Dermis microvascular lymphatic vessel endothelial cell (primary cell): ENCODE data around the gene CSTF2T. TPM values are rescaled to one million over a fixed set of nuclear protein-coding genes. Genes with fewer than 3 reads are reported as not detected.
"Not testable (repeated sequence)": the region's sequence is repeated elsewhere in the genome, so short reads cannot be mapped to it uniquely, and the experiment has no call there.

ENCODE experiments used
- DNase-seq, 2 donors: peaks; one replicate each; pipeline versions ENCODE4 v3.0.0 to v3.0.0-alpha.2; 2010; ENCODE audit warnings: low read depth in 2 of 2
- total RNA-seq: library from RNA; depleted of rRNA; stranded (reverse); fragments of >200 nt; gene quantifications from 2 replicates; pipeline ENCODE4 v1.2.1, GENCODE V29; 2014

The CSTF2T gene
- total RNA-seq, 1 donor from 2014 or later = 21.2 TPM

DNA sequence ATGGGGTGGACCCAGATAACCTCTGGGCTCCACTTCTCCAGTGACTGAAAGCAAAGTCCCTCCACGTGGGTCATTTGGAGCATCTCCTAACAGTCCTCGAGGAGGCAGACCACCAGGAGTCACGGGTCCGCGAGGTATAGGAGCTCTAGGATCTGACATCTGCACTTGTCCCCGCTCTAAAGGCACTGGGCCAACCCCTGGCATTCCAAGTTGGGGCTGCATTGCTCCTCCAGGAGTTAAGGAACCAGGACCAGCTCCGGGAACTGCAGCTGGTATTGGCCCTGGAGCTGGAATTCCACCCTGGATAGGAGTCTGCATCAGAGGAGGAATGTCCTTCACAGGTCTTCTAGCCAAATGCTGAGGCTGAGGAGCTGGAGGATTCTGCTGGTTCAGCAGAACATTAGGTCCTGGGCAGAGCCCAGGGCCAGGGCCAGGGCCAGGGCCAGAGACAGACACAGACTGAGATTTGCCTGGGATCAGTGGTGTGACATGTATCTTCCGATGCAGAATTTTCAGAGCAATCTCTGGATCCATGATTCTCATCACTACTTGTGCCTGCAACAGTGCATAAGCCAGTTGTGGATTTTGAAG, 827 bp downstream of the CSTF2T start:
- DNase-seq = peak in 1 of 2 donors; percentile 0

DNA sequence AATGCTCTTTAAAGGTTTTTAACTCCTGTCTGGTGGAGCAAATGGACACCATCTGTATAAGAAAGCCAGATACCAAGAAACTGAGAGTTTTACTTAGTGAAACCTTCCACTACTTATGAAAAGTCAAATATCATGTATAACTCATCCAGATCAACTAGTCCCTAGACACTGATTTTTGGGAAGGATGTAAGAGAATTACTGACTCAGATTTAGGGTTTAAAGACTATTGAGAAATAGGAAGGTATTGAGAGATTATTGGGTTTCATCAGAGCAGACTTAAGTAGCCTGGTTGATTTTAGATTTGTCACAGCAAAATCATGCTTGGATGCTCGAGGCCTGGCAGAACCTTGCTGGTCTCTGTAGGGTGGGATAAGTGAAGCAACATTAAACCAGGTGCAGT, 3.1 kb downstream of the CSTF2T start:
- DNase-seq = no peak

DNA sequence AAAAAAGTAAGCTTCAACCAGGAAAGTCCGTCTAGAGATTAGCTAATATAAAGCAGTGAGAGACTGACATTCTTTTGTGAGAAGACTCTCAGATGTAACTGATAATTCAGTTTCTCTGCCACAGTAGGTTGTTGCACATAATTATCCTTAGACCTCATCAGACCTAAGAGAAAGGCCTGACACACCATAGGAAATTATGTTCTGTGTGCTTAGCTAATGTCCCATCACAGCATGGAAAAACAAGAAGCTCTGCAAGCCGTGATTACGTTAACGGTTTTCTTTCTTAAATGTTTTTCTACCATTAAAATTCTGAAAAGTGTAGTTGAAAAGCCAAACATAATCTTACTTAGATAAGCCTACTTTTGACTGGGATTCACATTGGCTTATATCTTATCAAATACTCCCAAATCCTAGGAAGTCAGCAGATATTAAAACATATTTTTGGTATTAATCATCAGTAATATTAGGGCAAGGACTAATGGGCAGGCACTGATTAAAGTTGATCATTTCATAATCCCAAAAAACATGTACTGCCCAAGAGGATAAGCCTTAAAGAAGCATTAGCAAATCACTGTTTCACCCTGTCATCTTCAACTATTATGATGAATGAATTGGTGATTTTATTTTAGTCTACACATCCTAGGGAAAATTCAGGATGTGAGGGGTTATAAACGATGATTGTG, 5.2 kb downstream of the CSTF2T start:
- no peak for DNase-seq

DNA sequence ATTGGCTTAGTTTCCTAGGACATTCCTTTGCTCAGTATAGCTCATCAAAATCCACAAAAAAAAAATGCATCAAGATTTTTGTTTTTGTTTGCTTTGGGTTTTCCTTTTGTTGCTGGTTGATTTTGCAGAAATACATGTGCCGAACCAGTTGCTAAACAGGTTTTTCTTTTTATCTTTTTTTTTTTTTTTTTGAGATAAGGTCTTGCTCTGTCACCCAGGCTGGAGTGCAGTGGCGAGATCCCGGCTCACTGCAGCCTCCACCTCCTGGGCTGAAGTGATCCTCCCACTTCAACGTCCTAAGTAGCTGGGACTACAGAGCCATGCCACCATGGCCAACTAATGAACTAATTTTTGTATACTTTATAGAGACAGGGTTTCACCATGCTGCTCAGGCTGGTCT, 8.3 kb downstream of the CSTF2T start:
- no peak for DNase-seq

DNA sequence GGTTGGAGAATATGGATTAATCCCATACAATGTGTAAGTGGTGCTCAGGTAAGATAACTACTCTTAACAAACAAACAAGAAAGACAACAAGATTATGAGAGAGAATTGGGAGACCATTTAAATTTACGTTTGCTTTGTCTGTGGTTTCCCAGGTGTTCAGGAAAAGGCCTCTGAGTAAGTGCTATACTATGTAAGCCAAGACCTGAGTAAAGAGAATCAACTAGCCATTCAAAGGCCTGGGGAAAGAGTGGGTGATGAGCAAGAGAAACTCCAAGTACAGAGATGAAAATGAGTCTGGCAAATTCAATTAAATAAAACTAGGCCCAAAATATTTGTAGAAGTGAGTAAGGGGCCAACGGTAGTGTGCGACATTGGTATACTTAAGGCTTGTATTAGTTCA, 9.9 kb downstream of the CSTF2T start:
- DNase-seq = no peak

DNA sequence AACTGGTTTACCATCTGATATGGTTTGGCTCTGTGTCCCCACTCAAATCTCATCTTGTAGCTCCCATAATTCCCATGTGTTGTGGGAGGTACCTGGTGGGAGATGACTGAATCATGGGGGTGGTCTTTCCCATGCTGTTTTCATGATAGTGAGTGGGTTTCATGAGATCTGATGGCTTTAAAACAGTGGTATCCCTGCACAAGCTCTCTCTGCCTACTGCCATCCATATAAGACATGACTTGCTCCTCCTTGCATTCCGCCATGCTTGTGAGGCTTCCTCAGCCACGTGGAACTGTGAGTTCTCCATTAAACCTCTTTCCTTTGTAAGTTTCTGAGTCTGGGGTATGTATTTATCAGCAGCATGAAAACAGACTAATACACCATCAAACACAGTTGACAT, 10.6 kb downstream of the CSTF2T start:
- DNase-seq = not testable (repeated sequence)

DNA sequence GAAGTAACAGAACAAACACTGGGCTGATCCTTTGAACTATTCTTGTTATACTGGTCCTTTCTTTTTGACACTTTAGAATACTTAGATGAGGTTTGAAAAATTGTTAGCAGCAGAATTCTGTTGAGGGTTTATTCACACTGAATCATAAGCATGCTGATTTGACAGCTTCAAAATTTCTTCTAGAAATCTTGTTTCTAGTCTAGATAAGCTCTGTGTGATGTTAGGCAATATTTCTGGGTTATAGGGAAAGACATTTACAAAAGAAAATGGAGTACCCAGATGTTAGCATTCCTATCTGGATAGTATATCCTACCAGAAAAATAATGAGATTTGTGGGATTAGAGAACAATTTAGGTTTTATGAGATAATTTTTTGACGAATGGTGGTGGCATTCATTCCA, 12.1 kb downstream of the CSTF2T start:
- no peak for DNase-seq

DNA sequence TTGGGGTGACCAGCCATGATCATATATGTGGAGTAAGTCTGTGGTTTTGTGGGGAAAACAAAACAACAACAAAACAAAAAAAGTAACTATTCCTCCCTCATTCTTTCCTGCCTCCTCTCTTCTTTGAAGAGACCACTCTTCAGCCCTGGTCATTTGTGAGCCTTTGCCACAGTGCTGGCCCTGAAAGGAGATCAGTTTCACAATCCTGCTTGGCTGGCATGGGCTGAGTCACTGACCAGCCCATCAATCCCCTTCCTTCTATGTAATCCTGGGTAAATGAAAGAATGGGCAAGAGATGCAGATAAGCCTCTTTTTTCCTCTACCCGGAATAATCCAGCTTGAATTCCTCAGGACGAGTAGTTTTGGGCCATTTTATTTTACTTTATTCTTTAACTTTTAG, 13.6 kb downstream of the CSTF2T start:
- no peak for DNase-seq

DNA sequence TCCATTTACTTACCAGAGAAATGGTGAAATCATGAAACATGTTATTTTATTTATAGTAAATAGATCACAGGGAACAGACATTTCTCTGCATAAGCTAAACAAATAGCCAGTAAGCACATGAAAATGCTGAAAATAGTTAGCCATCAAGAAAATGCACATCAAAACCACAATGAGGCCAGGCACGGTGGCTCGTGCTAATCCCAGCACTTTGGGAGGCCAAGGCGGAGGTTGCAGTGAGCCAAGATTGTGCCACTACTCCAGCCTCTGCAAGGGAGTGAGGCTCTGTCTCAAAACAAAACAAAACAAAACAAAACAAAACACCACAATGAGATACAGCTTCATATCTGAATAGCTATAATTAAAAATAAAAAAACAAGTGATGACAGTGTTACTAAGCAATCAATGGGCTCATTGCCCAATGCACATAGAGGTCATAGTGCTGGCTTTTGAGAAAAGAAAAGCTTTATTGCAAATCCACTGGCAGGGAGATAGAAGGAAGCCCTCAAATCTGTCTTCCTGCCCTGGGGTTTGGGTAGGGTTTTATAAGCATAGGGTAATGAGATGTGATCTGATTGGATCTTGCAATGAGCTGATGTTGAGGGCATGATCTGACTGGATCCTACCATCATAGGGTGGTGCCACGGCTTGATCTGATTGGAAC, 16.2 kb downstream of the CSTF2T start:
- DNase-seq = no peak

DNA sequence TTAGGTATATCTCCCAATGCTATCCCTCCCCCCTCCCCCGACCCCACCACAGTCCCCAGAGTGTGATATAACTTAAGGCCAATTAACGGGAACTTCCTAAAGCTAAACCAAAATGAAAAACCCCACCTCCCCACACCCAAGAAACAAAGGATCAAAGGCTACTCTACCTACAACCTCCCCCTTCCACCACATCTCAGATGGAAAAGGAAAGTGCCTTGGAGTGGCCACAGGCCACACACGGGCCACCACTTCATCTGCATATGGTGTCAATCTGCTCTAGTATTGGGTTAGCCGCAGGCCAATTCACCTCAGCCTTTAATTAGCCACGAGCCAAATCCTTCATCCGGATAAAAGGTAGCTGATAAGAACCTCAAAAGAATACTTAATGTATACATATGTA, 19.6 kb downstream of the CSTF2T start:
- DNase-seq = no peak

DNA sequence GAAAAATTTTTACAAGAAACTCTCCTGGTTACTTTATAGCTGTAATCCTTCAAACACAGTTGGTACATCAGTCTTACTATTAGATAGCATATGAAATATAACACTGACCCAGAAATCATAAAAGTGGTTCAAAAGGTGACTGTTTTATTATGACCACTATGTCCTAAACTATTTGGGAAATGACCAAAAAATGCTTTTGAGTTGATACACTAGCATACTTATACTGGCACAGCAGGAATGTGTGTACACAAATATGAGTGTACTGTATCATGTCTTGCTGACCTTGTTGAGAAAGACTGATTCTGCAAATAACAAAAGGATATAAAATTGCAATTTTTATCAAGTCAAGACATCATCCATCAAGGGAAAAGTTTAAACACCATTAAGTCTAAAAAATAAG, 24.3 kb downstream of the CSTF2T start:
- no peak for DNase-seq

DNA sequence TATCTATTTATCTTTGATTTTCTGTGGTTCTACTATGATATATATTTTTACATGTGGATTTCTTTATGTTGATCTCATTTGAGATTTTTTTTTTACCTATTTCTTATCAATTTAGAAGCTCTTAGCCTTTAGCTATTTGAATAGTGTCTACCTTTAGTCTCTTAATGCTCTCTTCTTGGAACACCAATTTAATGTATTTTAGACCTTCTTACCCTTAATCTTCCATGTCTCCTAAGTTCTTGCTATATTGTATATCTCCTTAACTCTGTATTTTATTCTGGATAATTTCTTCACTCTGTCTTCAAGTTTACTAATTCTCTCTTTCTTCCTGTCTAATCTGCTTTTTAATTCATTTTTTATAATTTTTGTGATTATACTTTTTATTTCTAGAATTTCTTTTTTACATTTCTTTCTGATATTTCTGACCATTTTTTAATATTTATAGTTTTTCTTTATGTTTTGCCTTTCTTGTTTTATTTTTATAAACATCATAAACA, 27.3 kb downstream of the CSTF2T start:
- DNase-seq = no peak

DNA sequence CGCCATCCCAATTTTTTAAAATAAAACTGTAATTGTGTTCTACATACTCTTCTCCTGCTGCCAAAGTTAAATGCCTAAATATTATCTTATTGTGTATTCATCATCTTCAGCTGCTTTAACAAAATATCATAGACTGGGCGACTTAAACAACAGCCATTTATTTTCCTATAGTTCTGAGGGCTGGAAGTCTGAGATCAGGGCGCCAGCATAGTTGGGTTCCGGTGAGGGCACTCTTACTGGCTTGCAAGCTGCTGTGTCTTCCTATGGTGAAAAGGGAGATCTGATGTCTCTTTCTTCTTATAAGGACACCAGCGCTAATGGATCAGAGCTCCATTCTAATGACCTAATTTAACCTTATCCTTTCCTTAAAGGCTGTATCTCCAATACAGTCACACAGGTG, 30.4 kb downstream of the CSTF2T start:
- DNase-seq = no peak

DNA sequence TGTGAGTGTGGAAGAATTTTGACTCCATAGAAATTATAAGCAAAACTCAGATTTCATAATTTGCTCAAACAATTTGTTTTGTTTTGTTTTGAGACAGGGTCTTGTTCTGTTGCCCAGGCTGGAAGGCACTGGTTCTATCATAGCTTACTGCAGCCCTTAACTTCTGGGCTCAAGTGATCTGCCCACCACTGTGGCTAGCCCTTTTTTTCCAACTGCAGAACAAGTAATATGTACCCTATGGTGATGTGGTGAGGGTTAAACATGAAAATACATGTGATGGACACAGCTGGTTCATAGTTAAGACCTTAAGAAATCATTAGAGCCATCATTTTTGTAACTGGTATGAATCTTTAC, 31.1 kb downstream of the CSTF2T start:
- DNase-seq = no peak

DNA sequence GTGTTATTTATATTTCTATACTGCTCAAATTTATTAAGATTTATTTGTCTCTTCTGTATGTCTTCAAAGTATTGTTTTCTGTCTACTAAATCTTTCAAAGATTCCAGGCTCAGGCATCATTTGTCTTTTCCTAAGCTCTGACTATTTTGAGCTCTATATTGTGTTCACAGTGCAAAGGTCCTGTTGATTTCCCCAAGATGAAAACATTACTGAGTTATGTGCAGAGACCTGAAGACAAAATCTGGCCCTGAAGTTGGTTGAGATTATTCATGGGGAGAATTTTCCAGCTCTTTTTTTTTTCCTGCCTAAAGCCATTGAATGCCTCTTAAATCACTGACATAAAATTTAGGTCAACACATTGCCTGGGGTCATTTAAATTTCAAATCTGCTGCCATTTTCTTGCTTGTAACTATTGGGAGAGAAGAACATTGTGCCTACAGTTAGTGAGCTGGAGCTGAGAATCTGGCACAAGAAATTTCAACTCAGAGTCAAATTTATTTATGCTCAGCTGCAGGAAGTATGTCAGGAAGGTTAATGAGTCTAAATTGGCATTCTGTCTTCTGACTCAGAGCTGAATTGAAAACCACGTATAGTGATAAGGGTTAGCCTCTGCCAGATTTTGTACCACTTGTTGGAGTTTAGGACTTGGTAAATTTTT, 31.6 kb downstream of the CSTF2T start:
- DNase-seq = no peak

DNA sequence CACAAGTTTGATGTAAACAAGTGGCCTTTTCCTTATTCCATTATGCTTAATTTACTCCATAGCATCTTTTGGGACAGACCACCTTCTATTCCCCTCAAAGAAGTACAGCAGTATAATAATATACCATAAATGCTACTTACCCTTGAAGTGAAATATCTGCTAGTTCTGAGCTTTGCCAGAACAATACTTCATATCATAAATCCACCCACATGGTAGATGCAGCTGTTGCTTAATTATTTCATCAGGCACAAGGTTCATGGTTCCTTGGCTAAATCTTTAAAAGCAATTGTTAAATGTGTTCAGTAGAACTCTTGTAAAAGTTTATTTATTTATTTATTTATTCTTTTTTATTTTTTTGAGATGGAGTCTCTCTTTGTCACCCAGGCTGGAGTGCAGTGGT, 32.9 kb downstream of the CSTF2T start:
- DNase-seq = no peak

DNA sequence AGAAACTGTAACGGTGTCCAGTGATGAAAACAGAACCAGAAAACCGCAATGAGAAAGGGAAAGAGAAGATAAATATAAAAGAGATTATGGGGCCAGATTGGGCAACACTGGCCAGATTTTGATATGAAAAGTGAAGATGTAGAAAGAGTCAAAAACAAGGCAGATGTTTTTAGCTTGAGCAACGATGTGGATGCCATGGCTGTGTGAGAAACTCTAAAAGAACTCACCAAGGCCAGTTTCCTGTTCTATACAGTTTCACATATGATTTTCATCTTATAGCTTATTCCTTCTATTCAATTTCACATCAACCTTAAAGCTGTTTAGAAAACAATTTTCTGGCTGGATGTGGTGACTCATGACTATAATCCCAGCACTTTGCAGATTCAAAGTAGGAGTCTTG, 36.3 kb downstream of the CSTF2T start:
- DNase-seq = no peak

DNA sequence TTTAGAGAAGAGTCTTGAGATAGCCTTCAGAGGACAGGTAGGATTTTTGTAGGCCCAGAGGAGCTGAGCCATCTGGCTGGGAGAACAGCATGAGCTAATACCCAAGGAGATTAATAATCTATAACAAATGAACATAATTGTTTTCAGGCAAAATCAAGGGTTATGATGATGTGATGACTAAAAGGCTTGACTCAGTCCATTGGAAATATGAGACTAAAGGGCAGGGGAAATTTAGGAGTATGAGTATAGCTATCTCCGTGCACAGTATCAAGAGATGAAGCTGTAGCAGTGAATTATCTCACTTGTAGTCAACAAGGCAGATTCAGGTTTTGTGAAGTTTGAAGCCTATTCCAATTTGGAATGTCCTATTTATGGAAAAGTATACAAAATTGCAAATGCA, 40.1 kb downstream of the CSTF2T start:
- DNase-seq = no peak

DNA sequence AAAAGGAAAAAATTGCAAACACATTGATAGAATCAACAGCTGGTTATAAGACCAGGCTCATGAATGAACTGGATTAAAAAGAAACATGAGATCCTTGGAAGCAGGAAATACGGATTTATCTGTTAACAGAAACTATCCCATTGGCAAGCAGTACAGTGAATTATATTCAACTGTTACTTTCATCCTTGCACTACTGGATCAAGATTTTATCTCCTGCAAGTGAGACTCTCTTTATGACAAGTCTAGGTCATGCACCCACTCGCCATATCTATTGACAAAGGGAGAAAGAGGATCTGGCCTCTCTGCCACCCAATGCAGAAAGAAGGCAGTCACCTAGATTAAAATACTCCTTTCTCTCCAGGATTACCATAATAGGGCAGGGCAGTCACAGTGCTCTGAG, 41.4 kb downstream of the CSTF2T start:
- DNase-seq = no peak

DNA sequence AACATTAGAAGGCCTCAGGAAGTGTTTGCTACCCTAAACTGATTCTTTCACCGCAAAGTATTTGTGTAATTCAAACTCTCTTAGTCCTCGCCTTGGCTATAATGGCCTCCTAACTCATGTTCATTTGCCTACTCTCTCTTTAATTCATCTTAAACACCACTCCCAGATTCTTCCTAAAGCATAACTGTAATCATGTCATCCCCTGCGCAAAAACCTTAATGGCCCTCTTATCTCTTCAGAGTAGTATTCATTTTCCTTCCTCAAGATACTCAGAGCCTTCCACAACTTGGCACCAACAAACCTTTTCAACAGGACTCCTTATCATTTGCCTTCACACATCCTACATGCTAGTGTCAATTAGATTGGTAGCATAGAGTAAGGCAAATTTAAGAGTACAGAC, 42.9 kb downstream of the CSTF2T start:
- DNase-seq = no peak

DNA sequence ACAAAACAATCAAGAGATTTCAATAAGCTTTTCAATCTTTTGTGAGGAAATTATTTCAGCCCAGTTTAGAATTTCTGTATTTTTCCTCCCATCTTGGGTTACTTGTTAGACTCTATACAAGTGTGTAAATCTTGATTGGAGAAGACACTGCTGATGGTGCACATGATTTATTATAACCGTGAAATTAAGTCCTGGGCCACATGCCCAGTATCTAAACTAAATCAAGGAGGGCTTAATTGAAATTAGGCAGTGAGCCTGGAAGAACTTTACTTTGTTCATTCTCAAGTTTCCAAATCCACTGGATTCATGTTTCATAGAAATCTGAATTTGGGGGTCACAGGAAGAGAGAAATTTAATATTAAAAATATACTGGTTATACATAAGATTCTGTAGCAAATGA, 44.5 kb downstream of the CSTF2T start:
- no peak for DNase-seq

DNA sequence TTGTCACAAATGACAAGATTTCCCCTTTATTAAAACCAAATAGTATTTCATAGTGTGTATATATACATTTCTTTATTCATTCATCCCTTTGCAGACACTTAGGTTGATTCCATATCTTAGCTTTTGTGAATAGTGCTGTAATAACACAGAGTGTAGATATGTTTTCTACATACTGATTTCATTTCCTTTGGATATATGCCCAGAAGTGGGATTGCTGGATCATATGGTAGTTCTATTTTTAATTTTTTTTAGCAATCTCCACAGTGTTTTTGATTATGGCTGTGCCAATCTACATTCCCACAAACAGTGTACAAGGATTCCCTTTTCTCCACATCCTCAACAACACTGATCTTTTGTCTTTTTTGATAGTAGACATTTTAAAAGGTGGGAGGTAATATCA, 46.4 kb downstream of the CSTF2T start:
- peak in 1 of 2 donors; percentile 3 for DNase-seq

DNA sequence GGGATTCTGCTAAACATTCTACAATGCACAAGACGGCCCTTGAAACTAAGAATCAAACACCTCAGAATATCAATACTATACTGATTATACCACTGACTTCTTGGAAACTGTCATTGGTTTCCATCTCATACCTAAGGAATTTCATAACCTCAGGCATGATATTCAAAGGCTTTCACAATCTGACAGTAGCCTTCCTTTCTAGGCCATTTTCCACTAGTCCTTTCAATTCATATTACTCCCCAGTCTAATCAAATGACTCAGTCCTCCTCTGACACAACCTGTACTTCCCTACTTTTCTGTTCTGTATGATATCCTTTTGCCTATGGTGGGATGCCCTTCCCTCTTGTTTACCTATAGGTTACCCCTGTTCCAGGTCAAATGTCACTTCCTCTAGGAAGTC, 48.3 kb downstream of the CSTF2T start:
- no peak for DNase-seq
